T-cell (primary cell): ENCODE measurements around the gene IFIT2. TPM values are rescaled to one million over a fixed set of nuclear protein-coding genes. Genes with fewer than 3 reads are reported as not detected.
"Not testable (repeated sequence)": the region's sequence is repeated elsewhere in the genome, so short reads cannot be mapped to it uniquely, and the experiment has no call there.

Source experiments
- ATAC-seq, 4 experiments: fragments of 200-7000 bp in 3 of 4; fragments of 150-1000 bp in 1 of 4; cut with Tn5 transposase; replicated peaks in 1 of 4; 1 replicate in 3 of 4; 2 replicates in 1 of 4; pipeline ENCODE4 v1.10.0; 2021; ENCODE audit warnings: moderate library complexity in 3 of 4, mild to moderate bottlenecking in 2 of 4, moderate number of reproducible peaks in 1 of 4
- CTCF ChIA-PET, 2 donors: fragments of 300-600 bp; sonication (Branson Sonifier 250); formaldehyde crosslinking; loops; one replicate each; lab custom pipeline; 2022; ENCODE audit warnings: antibody characterized with exemption in 2 of 2; lab: Charles Lee
- POLR2A ChIA-PET, 2 donors: fragments of 300-600 bp; sonication (Branson Sonifier 250); formaldehyde crosslinking; loops; one replicate each; lab custom pipeline; 2022; ENCODE audit warnings: antibody characterized with exemption in 2 of 2; lab: Charles Lee
- DNase-seq, 35 experiments: peaks; one replicate each; pipeline versions ENCODE4 v3.0.0 to v3.0.0-alpha.2; 2013 to 2023
- H3K27ac ChIP-seq: one replicate; pipeline ENCODE4 v1.5.1; 2013; ENCODE audit warnings: low read length
- H3K27me3 ChIP-seq, 2 experiments: replicated peaks in 1 of 2; 1 replicate in 1 of 2; 2 replicates in 1 of 2; pipeline versions ENCODE4 v1.6.1 to v1.7.0; 2013; ENCODE audit warnings: low read length in 1 of 2, mixed read lengths in 1 of 2; ENCODE audit not compliant: control insufficient read depth in 2 of 2, insufficient read depth in 2 of 2; ENCODE audit errors: extremely low read depth in 1 of 2
- H3K36me3 ChIP-seq, 2 donors: 1 replicate in 1 of 2; 2 replicates in 1 of 2; pipeline versions ENCODE4 v1.6.1 to v1.7.0; 2013; ENCODE audit warnings: low read length in 1 of 2; ENCODE audit not compliant: control insufficient read depth in 2 of 2, insufficient read depth in 1 of 2; ENCODE audit errors: extremely low read depth in 1 of 2
- H3K4me1 ChIP-seq, 2 experiments: 1 replicate in 1 of 2; 2 replicates in 1 of 2; pipeline versions ENCODE4 v1.6.1 to v1.7.0; 2013; ENCODE audit warnings: low read length in 2 of 2, mixed read lengths in 1 of 2; ENCODE audit not compliant: insufficient read depth in 2 of 2, control insufficient read depth in 1 of 2; ENCODE audit errors: extremely low read depth in 1 of 2
- H3K4me3 ChIP-seq, 2 donors: 1 replicate in 1 of 2; 2 replicates in 1 of 2; pipeline versions ENCODE4 v1.5.1 to v1.7.0; 2013; ENCODE audit warnings: mild to moderate bottlenecking in 2 of 2, low read length in 1 of 2, moderate library complexity in 1 of 2; ENCODE audit not compliant: control insufficient read depth in 1 of 2; ENCODE audit errors: extremely low read depth in 1 of 2
- H3K9me3 ChIP-seq: 2 replicates; pipeline ENCODE4 v1.7.0; 2013
- H3K27ac Mint-ChIP-seq, 2 donors: one replicate each; pipeline ENCODE4 v1.8.0; 2020 to 2021; ENCODE audit warnings: mild to moderate bottlenecking in 2 of 2, mixed read lengths in 2 of 2
- H3K27me3 Mint-ChIP-seq, 2 donors: one replicate each; pipeline ENCODE4 v1.8.0; 2021 to 2022; ENCODE audit warnings: mixed read lengths in 2 of 2
- H3K36me3 Mint-ChIP-seq: one replicate; pipeline ENCODE4 v1.8.0; 2021; ENCODE audit warnings: mixed read lengths
- H3K4me1 Mint-ChIP-seq, 3 donors: one replicate each; pipeline ENCODE4 v1.8.0; 2020 to 2022; ENCODE audit warnings: mixed read lengths in 3 of 3, mild to moderate bottlenecking in 1 of 3
- H3K4me3 Mint-ChIP-seq, 3 donors: one replicate each; pipeline ENCODE4 v1.8.0; 2020 to 2022; ENCODE audit warnings: mild to moderate bottlenecking in 3 of 3, mixed read lengths in 3 of 3, moderate library complexity in 3 of 3
- H3K9me3 Mint-ChIP-seq, 3 donors: one replicate each; pipeline ENCODE4 v1.8.0; 2020 to 2022; ENCODE audit warnings: mixed read lengths in 3 of 3
- WGBS: methylation state at CpG from one replicate; pipeline ENCODE4 v1.1.5; 2013; ENCODE audit warnings: missing lambda C conversion rate; ENCODE audit not compliant: insufficient coverage; 5-methylcytosine and 5-hydroxymethylcytosine counted together
- total RNA-seq, 35 experiments: library from RNA in 6 of 35; stranded (reverse) in 6 of 35; fragments of 120-200 nt in 1 of 35; gene quantifications; one replicate each; pipeline versions ENCODE4 v1.2.1 to v1.2.4 and lab custom pipeline; 2013 to 2026

The IFIT2 gene
- total RNA-seq, 5 donors from 2014 or later (not counting 1 experiment from before 2014, with no cell fraction given): 6.4 to 13.9 (median 6.8) TPM

GRCh38 chr10:89327803-89328441 lies 26.1 kb downstream of the IFIT2 start, which contains the start of gene IFIT3:
IFIT3 (plus strand) TSS chr10:89327997; CDS start chr10:89328074, 77 bp downstream.
- no peaks in the 10 kb centered on the region for H3K27me3 ChIP-seq
- H3K27ac Mint-ChIP-seq: peak within 1 kb of the TSS; percentile 93 to 94
- H3K4me3 ChIP-seq: peak within 1 kb of the TSS; percentile 55 to 64
- ChIA-PET CTCF (interaction anchor here (0.6 to 1.6 kb wide), 3 partner anchors 26 to 76 kb away, joined by 3 read pairs; partner anchors contain the start of genes IFIT2 (in 1 of the 2) and LIPA (in 1 of the 2)), POLR2A (interaction anchor here in 1 of 2 donors (1.1 kb wide), 1 partner anchor 26 kb away, joined by 10 read pairs; the partner anchor contains the start of gene IFIT2)
- H3K9me3 ChIP-seq: no peaks in the 10 kb centered on the region
- ATAC-seq: peak; percentile 30 to 46 (median 46)
- peak within 1 kb of the TSS; percentile 91 to 95 (median 92) for H3K4me3 Mint-ChIP-seq
- peak in 1 of 35 experiments; percentile 59 for DNase-seq
- peaks cover 30% of the 10 kb centered on the region in 2 experiments for H3K4me1 ChIP-seq
- no peaks in the 10 kb centered on the region for H3K36me3 Mint-ChIP-seq
- H3K4me1 Mint-ChIP-seq: peaks cover 51 to 58% (median 57%) of the 10 kb centered on the region in 3 donors
- WGBS: 6% methylated on average over 6 of the region's 7 CpGs
- peak within 1 kb of the TSS; percentile 66 for H3K27ac ChIP-seq
- no peaks in the 10 kb centered on the region for H3K36me3 ChIP-seq
- no peaks in the 10 kb centered on the region for H3K27me3 Mint-ChIP-seq
- no peaks in the 10 kb centered on the region for H3K9me3 Mint-ChIP-seq

DNA sequence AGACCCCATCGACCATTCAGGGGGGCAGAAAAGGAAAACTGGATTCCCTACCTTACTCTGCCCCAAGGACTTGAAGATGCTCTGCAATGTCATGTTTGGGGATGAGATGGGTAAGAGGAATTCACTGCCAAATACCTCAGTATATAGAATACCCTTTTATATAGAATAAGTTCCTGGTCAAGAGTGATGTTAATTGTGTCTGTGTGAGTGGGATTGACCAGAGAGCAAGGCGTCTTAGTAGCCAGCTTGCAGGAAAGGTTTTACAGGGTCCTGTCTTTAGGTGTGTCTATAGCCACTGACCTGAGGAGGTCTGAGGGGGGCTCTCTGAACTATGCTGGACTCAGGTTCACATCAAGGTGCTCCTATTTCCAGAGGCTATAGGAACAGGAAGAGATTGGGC lies 27.3 kb downstream of the IFIT2 start:
- no peak overlapping the region for H3K27ac ChIP-seq
- no peaks in the 10 kb centered on the region for H3K9me3 ChIP-seq
- H3K36me3 Mint-ChIP-seq: no peaks in the 10 kb centered on the region
- peaks cover 61 to 70% (median 69%) of the 10 kb centered on the region in 3 donors for H3K4me1 Mint-ChIP-seq
- CTCF ChIA-PET: no interaction called here
- H3K27me3 Mint-ChIP-seq: no peaks in the 10 kb centered on the region
- peaks cover 41% of the 10 kb centered on the region in 2 experiments for H3K4me1 ChIP-seq
- H3K27me3 ChIP-seq: no peaks in the 10 kb centered on the region
- peak overlapping the region; percentile 91 to 95 (median 92) for H3K4me3 Mint-ChIP-seq
- no peaks in the 10 kb centered on the region for H3K36me3 ChIP-seq
- no peak for ATAC-seq
- no peak overlapping the region for H3K27ac Mint-ChIP-seq
- POLR2A ChIA-PET: no interaction called here
- no peaks in the 10 kb centered on the region for H3K9me3 Mint-ChIP-seq
- no peak overlapping the region for H3K4me3 ChIP-seq
- 100% methylated on average over 1 of the region's 2 CpGs for WGBS
- DNase-seq: no peak

DNA sequence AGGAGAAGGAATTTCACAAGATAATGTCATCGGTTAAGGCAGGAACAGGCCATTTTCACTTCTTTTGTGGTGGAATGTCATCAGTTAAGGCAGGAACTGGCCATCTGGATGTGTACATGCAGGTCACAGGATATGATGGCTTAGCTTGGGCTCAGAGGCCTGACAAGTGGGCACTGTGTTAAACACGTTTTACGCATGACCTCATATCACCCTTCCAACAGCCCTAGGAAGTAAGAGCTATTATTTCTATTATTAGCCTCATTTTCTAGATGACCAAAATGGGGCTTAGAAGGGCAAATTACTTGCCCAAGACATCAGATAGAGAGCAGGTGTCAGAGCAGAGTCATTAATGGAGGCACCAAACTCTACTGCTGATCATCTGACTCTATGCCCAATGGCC lies 28.2 kb downstream of the IFIT2 start:
- H3K4me1 ChIP-seq: peaks cover 47 to 50% of the 10 kb centered on the region in 2 experiments
- WGBS: no CpG with 5 or more reads among the region's 3 CpGs
- H3K36me3 Mint-ChIP-seq, H3K9me3 ChIP-seq, H3K4me3 ChIP-seq, H3K36me3 ChIP-seq, H3K9me3 Mint-ChIP-seq, ATAC-seq, H3K27me3 ChIP-seq, H3K27ac ChIP-seq, H3K27me3 Mint-ChIP-seq, DNase-seq: not testable (repeated sequence)
- H3K4me1 Mint-ChIP-seq: peaks cover 65 to 75% (median 74%) of the 10 kb centered on the region in 3 donors
- CTCF ChIA-PET: interaction anchor here in 1 of 2 donors (0.5 kb wide), 1 partner anchor 35 kb away, joined by 6 read pairs; no protein-coding TSS in a partner anchor
- peak overlapping the region; percentile 23 to 29 for H3K27ac Mint-ChIP-seq
- POLR2A ChIA-PET: interaction anchor here in 1 of 2 donors (0.6 kb wide), 1 partner anchor 12 kb away, joined by 3 read pairs; no protein-coding TSS in a partner anchor
- peak overlapping the region; percentile 42 to 95 (median 92) for H3K4me3 Mint-ChIP-seq

DNA sequence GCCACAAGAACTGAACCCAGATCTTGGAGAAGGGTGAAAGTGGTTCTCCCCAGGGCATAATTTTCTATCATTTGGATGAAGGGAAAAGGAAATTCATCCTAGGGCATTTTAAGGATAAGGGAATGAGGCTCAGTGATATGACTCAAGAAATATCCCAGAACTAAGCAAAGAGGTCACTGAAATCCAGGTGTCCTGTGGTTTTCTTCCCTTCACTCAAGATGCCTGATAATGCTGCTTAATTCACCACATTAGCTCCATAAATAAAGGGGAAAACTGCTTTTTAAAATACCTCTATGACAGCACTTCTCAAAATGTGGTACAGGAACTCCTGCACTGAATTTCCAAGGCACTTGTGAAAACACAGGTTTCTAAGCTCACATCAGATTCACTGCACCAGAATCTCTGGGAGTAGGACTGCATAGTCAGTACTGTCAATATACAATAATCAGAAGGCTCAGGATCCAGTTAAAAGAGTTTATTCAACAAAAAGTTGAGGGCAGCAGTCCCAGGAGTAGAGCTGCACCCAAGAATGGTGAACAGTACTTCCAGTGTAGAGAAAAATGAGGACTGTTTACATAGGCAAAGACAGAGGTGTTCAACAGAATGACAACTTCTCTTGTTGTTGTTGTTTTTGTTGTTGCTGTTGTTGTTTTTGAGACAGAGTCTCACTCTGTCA lies 28.8 kb downstream of the IFIT2 start:
- Histone ChIP-seq H3K9me3 (no peaks in the 10 kb centered on the region), H3K27me3 (no peaks in the 10 kb centered on the region), H3K27ac (no peak overlapping the region), H3K36me3 (no peaks in the 10 kb centered on the region), H3K4me3 (no peak overlapping the region), H3K4me1 (peaks cover 51 to 52% of the 10 kb centered on the region in 2 experiments)
- DNase-seq: no peak
- no peaks in the 10 kb centered on the region for H3K9me3 Mint-ChIP-seq
- H3K4me1 Mint-ChIP-seq: peaks cover 71 to 82% (median 81%) of the 10 kb centered on the region in 3 donors
- ChIA-PET POLR2A (interaction anchor here in 1 of 2 donors (0.6 kb wide), 1 partner anchor 12 kb away, joined by 3 read pairs; no protein-coding TSS in a partner anchor), CTCF (interaction anchor here in 1 of 2 donors (0.5 kb wide), 1 partner anchor 36 kb away, joined by 6 read pairs; no protein-coding TSS in a partner anchor)
- peak overlapping the region; percentile 33 to 91 for H3K27ac Mint-ChIP-seq
- H3K27me3 Mint-ChIP-seq: no peaks in the 10 kb centered on the region
- peak overlapping the region; percentile 42 to 95 (median 80) for H3K4me3 Mint-ChIP-seq
- no peak for ATAC-seq
- peaks cover 5% of the 10 kb centered on the region for H3K36me3 Mint-ChIP-seq

- H3K36me3 Mint-ChIP-seq, H3K27me3 Mint-ChIP-seq, H3K27me3 ChIP-seq, H3K9me3 ChIP-seq, ATAC-seq, H3K36me3 ChIP-seq, H3K9me3 Mint-ChIP-seq, DNase-seq: not testable (repeated sequence)
- WGBS: 97% methylated on average over 5 of the region's 14 CpGs
- H3K4me3 ChIP-seq: peak overlapping the region in 1 of 2 donors; percentile 46
- H3K4me3 Mint-ChIP-seq: peak overlapping the region; percentile 80 to 81 (median 80)
- peaks cover 71 to 88% (median 88%) of the 10 kb centered on the region in 3 donors for H3K4me1 Mint-ChIP-seq
- peak overlapping the region; percentile 91 for H3K27ac Mint-ChIP-seq
- ChIA-PET POLR2A (interaction anchor here (0.6 to 1.4 kb wide), 8 partner anchors 26 to 340 kb away, joined by 3 to 7 read pairs (median 4); partner anchors contain the start of genes IFIT1 (in 1 of the 2) and IFIT2 (in 1 of the 2)), CTCF (interaction anchor here (0.6 to 2.0 kb wide), 7 partner anchors 9 to 83 kb away, joined by 3 to 15 read pairs (median 4); partner anchors contain the start of genes IFIT1 (in 1 of the 2), IFIT2 (in 1 of the 2), IFIT5 (in 1 of the 2) and LIPA (in 1 of the 2))
- peaks cover 51 to 52% of the 10 kb centered on the region in 2 experiments for H3K4me1 ChIP-seq
- peak overlapping the region; percentile 57 for H3K27ac ChIP-seq
Measured at GRCh38 chr10:89331487-89332122, 29.8 kb downstream of the IFIT2 start.
